Stimulated activated CD8-positive, alpha-beta memory T cell treated with anti-CD3 and anti-CD28 coated beads, Interleukin-2, amount 100 ng/mL, for 1 hour (primary cell): Measurements from ENCODE around the gene VTN.
"Not testable (repeated sequence)": the region's sequence is repeated elsewhere in the genome, so short reads cannot be mapped to it uniquely, and the experiment has no call there.

Source experiments
- DNase-seq, 2 donors: peaks; one replicate each; pipeline ENCODE4 v3.0.0-alpha.2; 2020; ENCODE audit warnings: low read depth in 2 of 2

The VTN gene

GRCh38 chr17:28342313-28342712, 27.8 kb downstream of the VTN start:
- no peak for DNase-seq

DNA sequence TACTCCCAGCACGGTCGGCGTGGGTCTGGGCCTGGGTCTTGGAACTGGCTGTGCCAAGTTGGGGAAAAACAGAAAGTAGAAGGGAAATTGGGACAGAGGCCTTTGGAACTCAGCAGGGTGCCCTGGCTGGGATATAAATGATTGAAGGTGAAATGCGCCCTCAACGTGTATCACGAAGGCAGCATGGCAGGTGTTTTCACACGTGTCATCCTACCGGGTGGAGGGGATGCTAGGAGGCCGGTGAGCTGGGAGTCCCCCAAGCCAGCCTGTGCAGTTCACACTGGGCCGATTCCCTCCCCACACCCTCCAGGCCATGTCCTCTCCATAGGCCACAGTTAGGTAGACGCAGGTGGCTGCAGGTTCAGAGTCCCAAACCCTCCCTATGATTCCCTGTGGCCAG, 28.6 kb downstream of the VTN start:
- DNase-seq: no peak

- DNase-seq: no peak
Observed at GRCh38 chr17:28340374-28340773, 29.7 kb downstream of the VTN start.

DNA sequence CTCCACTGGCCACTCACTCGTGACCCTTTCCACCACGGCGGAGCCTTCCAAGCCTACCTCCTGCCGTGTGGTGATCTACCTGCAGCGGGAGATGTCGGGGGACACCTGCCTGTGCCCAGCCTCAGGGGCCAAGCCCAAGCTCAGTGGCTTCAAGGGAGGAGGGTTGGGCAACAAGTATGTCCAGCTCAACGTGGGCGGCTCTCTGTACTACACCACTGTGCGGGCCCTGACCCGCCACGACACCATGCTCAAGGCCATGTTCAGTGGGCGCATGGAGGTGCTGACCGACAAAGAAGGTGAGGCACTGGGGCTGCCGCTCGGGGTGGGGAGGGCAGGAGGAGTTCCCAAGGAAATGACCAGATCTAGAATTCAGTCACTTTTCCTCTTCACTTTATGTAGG, 30.7 kb downstream of the VTN start:
- DNase-seq: no peak

DNA sequence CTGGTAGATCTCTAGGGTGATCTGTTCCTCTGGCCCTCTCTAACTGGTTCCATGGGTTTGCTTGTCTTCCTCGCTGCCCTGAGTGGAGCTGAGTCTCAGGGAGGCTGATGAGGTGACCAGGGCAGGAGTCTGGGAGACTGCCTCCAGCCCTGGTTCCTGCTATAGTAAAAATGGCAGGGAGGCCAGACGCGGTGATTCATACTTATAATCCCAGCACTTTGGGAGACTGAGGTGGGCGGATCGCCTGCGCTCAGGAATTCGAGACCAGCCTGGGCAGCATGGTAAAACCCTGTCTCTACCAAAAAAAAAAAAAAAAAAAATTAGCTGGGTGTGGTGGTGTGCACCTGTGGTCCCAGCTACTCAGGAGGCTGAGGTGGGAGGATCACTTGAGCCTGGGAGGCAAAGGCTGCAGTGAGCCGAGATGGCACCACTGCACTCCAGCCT, 31.3 kb downstream of the VTN start:
- not testable (repeated sequence) for DNase-seq

DNA sequence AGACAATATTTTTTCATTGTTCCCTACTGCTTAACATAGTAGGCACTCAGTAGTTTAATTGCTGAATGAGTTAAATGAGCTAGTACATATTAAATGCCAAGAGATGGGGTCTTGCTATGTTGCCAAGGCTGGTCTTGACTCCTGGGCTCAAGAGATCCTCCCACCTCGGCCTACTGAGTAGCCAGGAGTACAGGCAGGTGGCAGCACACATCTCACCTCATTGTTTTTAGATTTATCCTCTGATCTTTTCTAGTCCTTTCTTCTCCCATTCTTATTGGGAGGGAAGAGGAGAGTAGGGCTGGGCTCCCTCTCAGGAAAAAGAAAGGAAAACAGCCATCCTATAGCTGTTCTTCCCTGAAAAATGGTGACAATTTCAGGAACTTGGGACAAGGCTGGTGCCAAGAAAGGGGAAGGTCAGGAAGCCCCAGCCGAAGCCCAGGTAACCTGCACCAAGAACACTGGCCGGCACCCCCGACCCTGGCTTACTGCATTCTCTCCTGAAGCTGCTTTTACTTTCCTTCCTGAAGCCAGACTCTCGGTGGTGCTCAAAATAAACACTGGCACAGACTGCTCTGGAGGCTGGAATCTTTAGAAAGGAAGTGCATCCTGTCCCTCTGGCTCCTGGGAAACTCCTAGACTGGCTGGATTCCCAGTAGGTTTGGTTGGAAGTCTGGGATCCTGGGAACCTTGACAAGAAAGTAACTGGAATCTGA, 31.9 kb downstream of the VTN start:
- DNase-seq: no peak

- DNase-seq: no peak
Observed at GRCh38 chr17:28335959-28336871, 33.9 kb downstream of the VTN start.

GRCh38 chr17:28335201-28335958, 34.7 kb downstream of the VTN start, which contains the start of the genes IFT20 and TNFAIP1:
IFT20 (minus strand) TSS chr17:28335472; CDS start chr17:28331985, 3,487 bp downstream.
TNFAIP1 (plus strand) TSS chr17:28335761; CDS start chr17:28339522, 3,761 bp downstream.
- DNase-seq: peak; percentile 92 to 95

DNA sequence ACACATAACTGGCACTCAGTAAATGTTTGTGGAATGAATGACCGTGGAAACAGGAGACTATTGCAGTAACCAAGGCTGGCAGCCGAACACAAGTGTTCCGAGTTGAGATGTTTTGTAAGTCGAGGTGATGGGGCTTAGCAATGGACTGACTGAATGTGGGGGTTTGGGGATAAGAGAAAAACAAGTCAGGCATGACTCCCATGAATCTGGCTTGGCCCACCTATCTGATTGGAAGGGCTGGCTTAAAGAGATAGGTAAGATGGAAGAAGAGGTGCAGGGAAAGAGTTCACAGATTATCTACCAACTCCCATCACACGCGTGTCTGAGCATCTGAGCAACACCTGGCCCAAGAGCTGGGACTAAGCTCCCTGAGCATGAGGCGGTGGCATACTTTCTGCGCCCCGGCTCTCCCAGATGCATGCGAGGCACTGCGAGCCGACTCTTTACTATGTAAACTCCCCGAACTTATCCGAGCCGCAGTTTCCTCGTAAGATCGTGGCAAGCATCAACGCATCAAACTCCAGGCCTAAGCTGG, 35.4 kb downstream of the VTN start:
- DNase-seq: no peak

GRCh38 chr17:28334171-28334570, 35.9 kb downstream of the VTN start:
- DNase-seq: no peak

DNA sequence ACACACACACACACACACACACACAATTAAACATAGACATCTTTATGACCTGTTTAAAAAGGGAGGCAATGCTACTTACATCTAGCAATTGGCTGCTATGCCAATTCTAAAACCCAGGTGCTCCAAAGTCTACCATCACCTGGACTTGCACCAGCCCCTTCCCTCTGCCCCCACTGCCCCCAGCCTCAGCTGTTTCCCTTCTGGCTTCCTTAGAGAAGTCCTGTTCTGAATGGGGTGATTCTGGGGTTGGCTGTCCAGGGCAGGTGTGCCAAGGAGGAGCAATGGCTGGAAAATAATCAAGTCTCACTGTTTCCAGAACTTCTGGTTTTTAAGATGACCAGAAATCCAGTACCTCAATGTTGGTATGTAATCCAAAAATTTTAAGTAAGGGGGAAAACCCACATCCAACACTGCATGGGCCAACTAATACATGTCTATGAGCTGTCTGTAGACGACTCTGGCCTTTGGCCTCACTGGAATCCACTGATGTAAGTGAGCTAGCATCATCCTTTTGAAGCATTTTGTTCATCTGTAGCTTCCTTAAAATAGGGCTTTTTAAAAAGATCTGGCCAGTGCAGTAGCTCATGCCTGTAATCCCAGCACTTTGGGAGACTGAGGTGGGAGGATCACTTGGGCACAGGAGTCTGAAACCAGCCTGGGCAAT, 36.9 kb downstream of the VTN start:
- DNase-seq: no peak

DNA sequence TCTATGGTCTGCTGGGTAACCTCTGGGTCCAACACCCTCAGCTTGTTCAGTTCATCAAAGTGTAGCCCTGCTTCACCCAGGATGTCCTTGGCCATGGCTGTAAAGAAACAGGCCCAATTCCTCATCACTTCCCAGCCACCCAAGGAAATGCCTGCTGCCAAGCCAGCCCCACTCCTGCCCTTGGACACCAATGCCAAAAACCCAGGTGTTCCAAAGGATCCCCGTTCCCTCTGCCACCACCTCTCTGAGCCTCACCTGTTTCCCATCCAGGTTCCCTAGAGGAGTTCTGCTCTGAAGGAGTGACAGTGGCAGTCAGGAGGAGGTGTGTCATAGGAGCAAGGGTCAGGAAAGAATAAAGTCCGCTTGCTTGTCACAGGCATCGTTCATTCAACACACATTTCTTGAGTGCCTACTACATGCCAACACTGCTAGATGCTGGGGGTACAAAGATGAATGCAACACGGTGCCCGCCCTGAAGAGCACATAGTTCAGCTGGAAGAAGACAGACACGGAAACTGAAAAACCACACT, 38.2 kb downstream of the VTN start:
- no peak for DNase-seq

- no peak for DNase-seq
Observed at GRCh38 chr17:28330671-28331070, 39.4 kb downstream of the VTN start.

DNA sequence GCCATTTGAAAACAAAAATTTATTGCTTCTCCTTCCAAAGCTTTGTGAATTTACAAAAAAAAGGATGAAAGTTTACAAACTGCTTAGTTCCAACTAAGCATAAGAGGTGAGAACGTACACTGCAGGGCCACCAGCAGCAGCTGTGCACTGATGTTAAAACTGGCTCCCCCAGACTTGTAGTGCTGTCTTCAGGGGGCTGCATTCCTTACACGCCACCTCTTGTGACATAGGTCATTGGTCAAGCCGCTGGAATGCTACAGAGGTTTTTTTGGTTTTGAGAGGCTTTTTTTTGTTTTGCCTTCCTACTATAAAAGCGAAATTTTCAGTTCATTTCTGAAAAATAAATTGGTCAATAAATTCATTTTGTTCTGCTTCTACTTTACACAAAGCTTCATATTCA, 41.8 kb downstream of the VTN start:
- DNase-seq: no peak

DNA sequence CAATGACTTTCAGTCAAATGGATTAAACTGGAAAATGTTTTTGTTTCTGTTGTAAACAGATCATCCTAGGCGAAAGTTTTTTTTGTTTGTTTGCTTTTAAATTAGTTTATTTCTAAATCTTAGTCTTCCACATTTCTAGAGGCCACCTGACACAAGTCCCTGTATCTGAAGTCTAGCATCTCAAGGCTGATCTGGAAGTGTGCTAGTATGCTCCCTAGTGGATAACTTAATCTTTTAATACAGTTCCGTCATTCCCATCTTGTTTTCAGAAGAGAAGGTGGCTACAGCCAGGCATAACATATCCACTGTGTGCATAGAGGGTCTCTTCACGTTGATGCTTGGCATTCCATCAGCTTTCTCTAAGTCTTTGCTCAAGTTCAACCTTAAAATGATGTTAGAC, 42.4 kb downstream of the VTN start:
- DNase-seq: no peak

DNA sequence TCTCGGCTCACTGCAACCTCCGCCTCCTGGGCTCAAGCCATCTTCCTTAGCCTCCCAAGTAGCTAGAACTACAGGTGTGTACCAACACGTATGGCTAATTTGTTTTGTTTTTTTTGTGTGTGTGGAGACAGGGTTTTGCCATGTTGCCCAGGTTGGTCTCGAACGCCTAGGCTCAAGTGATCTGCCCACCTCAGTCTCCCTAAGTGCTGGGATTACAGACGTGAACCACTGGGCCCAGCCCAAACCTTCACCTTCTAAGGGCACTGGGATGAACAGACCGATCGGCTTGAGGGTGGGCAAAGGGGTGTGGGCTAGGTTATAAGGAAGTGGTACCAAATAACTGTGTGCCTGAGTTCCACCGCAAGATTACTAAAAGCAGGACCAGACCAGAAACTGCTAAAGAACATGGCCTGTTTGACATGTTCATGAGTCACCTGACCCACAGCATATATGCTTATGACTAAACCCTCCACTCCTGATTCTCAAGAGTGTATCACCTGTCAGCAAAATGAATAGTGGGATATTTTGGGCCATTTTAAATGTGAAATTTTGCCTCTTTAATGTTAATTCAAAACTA, 43.0 kb downstream of the VTN start:
- DNase-seq: no peak

- no peak for DNase-seq
Observed at GRCh38 chr17:28326114-28326513, 44.0 kb downstream of the VTN start.

DNA sequence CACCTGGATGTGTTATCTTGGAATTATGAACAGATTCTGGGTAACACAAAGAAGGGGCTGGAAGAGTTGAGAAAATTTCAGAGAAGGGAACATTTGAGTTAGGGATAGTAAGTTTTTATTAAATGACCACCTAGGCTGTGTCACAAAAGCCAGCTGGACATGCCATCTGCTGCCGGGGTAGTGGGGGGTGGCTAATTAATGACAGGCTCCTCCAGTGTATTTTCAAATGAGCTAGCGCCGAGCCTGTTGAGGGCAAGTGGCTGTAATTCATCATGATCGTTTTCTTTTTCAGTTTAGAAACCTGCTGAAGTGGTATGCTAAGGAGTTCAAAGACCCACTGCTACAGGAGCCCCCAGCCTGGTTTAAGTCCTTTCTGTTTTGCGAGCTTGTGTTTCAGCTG, 44.9 kb downstream of the VTN start:
- DNase-seq: no peak

GRCh38 chr17:28324781-28325180, 45.3 kb downstream of the VTN start:
- no peak for DNase-seq

- DNase-seq: no peak
Observed at GRCh38 chr17:28324267-28324745, 45.8 kb downstream of the VTN start.
